22Rv1 (cell line): Measurements from ENCODE around the gene TUBA1C.
A peak's percentile ranks its signal among the peaks of the same experiment; 100 is the strongest.

Source experiments
- H3K27ac ChIP-seq: fragments of 450-650 bp; 2 replicates; pipeline ENCODE4 v1.5.1; 2017
- CTCF ChIP-seq: fragments of 450-650 bp; IDR thresholded peaks from 2 replicates; pipeline ENCODE4 v1.5.1; 2017; ENCODE audit warnings: mild to moderate bottlenecking
- ZFX ChIP-seq: fragments of 450-650 bp; IDR thresholded peaks from 2 replicates; pipeline ENCODE4 v1.6.1; 2017; ENCODE audit warnings: antibody characterized with exemption, borderline replicate concordance

TUBA1C gene

GRCh38 chr12:49264873-49265792 is at the start of gene TUBA1C:
Gene TUBA1C, plus strand, starts transcription at chr12:49265082. Its CDS starts 100 bp downstream, at chr12:49265182.
- peak within 1 kb of the TSS; percentile 93 for H3K27ac ChIP-seq
- TF ChIP-seq ZFX, result no peak
- no peak for TF ChIP-seq CTCF

- TF ChIP-seq ZFX (no peak), CTCF (no peak)
- H3K27ac ChIP-seq, result no peak overlapping the region
These were observed 45.4 kb upstream of the TUBA1C start for GRCh38 chr12:49219417-49220026.

GRCh38 chr12:49220972-49221371 is 43.9 kb upstream of the TUBA1C start:
- TF ChIP-seq ZFX, result no peak
- no peak for TF ChIP-seq CTCF
- no peak overlapping the region for H3K27ac ChIP-seq

GRCh38 chr12:49223122-49223521 is 41.8 kb upstream of the TUBA1C start:
- TF ChIP-seq CTCF (no peak), ZFX (no peak)
- H3K27ac ChIP-seq, result no peak overlapping the region

GRCh38 chr12:49223590-49224369 is 41.1 kb upstream of the TUBA1C start:
- no peak overlapping the region for H3K27ac ChIP-seq
- TF ChIP-seq CTCF (no peak), ZFX (no peak)

GRCh38 chr12:49225576-49226166 is 39.2 kb upstream of the TUBA1C start:
- no peak overlapping the region for H3K27ac ChIP-seq
- TF ChIP-seq CTCF, result 0 out of 2 replicates have a peak, but pooled peaks have one; percentile 4
- TF ChIP-seq ZFX, result no peak
